GM12878 (cell line): ENCODE data around the gene IFT52. TPM values are rescaled to one million over a fixed set of nuclear protein-coding genes. Genes with fewer than 3 reads are reported as not detected.

Experiments
- ATAC-seq: fragments of 200-7000 bp; cut with Tn5 transposase; 3 replicates; pipeline ENCODE4 v1.9.1; 2020; ENCODE audit warnings: mild to moderate bottlenecking, moderate library complexity
- BruUV-seq: library from RNA; stranded (reverse); fragments of 400-500 nt; replicated peaks from 2 replicates; lab custom pipeline; 2021; lab: Mats Ljungman, UMichigan
- CTCF ChIA-PET: fragments of 300-600 bp; sonication (Branson Sonifier 250); formaldehyde crosslinking; extraction: SDS; loops from one replicate; lab custom pipeline; 2021; ENCODE audit warnings: inconsistent platforms; lab: Yijun Ruan, JAX
- POLR2A ChIA-PET: fragments of 350-600 bp; formaldehyde crosslinking; extraction: SDS; loops from one replicate; lab custom pipeline; 2021; ENCODE audit warnings: inconsistent platforms; lab: Charles Lee
- RAD21 ChIA-PET: fragments of 300-600 bp; sonication (Branson Sonifier 250); formaldehyde crosslinking; loops from one replicate; lab custom pipeline; 2023; ENCODE audit warnings: antibody characterized with exemption; ENCODE audit not compliant: unreplicated experiment; lab: Charles Lee
- SMC1A ChIA-PET: fragments of 300-600 bp; sonication (Branson Sonifier 250); formaldehyde crosslinking; loops from one replicate; lab custom pipeline; 2023; ENCODE audit not compliant: unreplicated experiment, uncharacterized antibody; lab: Charles Lee
- DNase-seq: peaks from one replicate; pipeline ENCODE4 v3.0.0-alpha.2; 2011; ENCODE audit warnings: low read depth, low spot score
- FAIRE-seq: peaks from 3 replicates; lab custom pipeline; 2011; peaks lifted over from hg19 to GRCh38; lab: Jason Lieb, UNC
- H2AFZ ChIP-seq: 2 replicates; pipeline ENCODE4 v1.6.0; 2011; ENCODE audit warnings: low read depth, low read length, control low read depth; ENCODE audit not compliant: control insufficient read depth
- H3K27ac ChIP-seq: 2 replicates; pipeline ENCODE4 v1.5.1; 2011; ENCODE audit warnings: control low read depth; ENCODE audit not compliant: control insufficient read depth, insufficient read depth
- H3K27me3 ChIP-seq, 2 experiments: replicated peaks in 1 of 2; 2 replicates each; pipeline versions ENCODE4 v1.6.0 to v1.6.1; 2011; ENCODE audit warnings: low read length in 1 of 2; ENCODE audit not compliant: control insufficient read depth in 2 of 2, insufficient read depth in 2 of 2
- H3K36me3 ChIP-seq, 2 experiments: 2 replicates each; pipeline ENCODE4 v1.5.1; 2011; ENCODE audit warnings: low read length in 1 of 2; ENCODE audit not compliant: control insufficient read depth in 2 of 2, insufficient read depth in 2 of 2
- H3K4me1 ChIP-seq: 2 replicates; pipeline ENCODE4 v1.6.1; 2011; ENCODE audit warnings: mild to moderate bottlenecking, low read length, moderate library complexity, mixed read lengths; ENCODE audit not compliant: control insufficient read depth, insufficient read depth
- H3K4me2 ChIP-seq: 2 replicates; pipeline ENCODE4 v1.6.0; 2011; ENCODE audit warnings: control low read depth; ENCODE audit not compliant: control insufficient read depth, insufficient read depth
- H3K4me3 ChIP-seq: fragments of 200-600 bp; sonication (generic); 2 replicates; pipeline ENCODE4 v1.5.1; 2016
- H3K79me2 ChIP-seq: 2 replicates; pipeline ENCODE4 v1.6.0; 2011; ENCODE audit warnings: low read length; ENCODE audit not compliant: control insufficient read depth, insufficient read depth
- H3K9ac ChIP-seq: 2 replicates; pipeline ENCODE4 v1.8.0; 2011; ENCODE audit warnings: low read length, control low read depth, mixed read lengths; ENCODE audit not compliant: control insufficient read depth, insufficient read depth
- H3K9me3 ChIP-seq: replicated peaks from 3 replicates; pipeline ENCODE4 v1.5.1; 2011; ENCODE audit warnings: mild to moderate bottlenecking, low read length; ENCODE audit not compliant: control insufficient read depth, insufficient read depth
- H4K20me1 ChIP-seq: 2 replicates; pipeline ENCODE4 v1.6.0; 2011; ENCODE audit not compliant: control insufficient read depth, insufficient read depth
- ATF2 ChIP-seq: IDR thresholded peaks from 2 replicates; pipeline ENCODE4 v1.6.1; 2012; ENCODE audit warnings: low read length, inconsistent platforms
- CBFB ChIP-seq: IDR thresholded peaks from 2 replicates; pipeline ENCODE4 v1.6.1; 2016; ENCODE audit warnings: antibody characterized with exemption, low read depth
- CBX5 ChIP-seq: sonication (generic); IDR thresholded peaks from 2 replicates; pipeline ENCODE4 v1.6.1; 2016; ENCODE audit warnings: low read depth, moderate library complexity, mild to moderate bottlenecking, inconsistent platforms
- CEBPZ ChIP-seq: fragments of 150-350 bp; IDR thresholded peaks from 2 replicates; pipeline ENCODE4 v1.6.1; 2016; ENCODE audit warnings: low read depth, low read length
- FOS ChIP-seq: IDR thresholded peaks from 3 replicates; pipeline ENCODE4 v1.6.1; 2011; ENCODE audit warnings: borderline replicate concordance; ENCODE audit not compliant: insufficient read length; ENCODE audit errors: extremely low read depth
- FOXM1 ChIP-seq: IDR thresholded peaks from 2 replicates; pipeline ENCODE4 v1.6.1; 2012; ENCODE audit warnings: low read depth, mild to moderate bottlenecking, inconsistent platforms, low read length, moderate library complexity
- GABPA ChIP-seq: IDR thresholded peaks from 2 replicates; pipeline ENCODE4 v1.6.1; 2014; ENCODE audit warnings: antibody characterized with exemption, low read depth, mild to moderate bottlenecking, inconsistent platforms
- GATAD2B ChIP-seq: fragments of 450-650 bp; conservative IDR thresholded peaks from 2 replicates; pipeline ENCODE4 v1.6.1; 2017; ENCODE audit warnings: low read depth, mild to moderate bottlenecking, moderate library complexity
- HDGF ChIP-seq: fragments of 450-650 bp; IDR thresholded peaks from 2 replicates; pipeline ENCODE4 v1.6.1; 2016; ENCODE audit warnings: antibody characterized with exemption
- MXI1 ChIP-seq: fragments of 150-350 bp; IDR thresholded peaks from 2 replicates; pipeline ENCODE4 v1.6.1; 2011; ENCODE audit warnings: low read depth, mild to moderate bottlenecking, inconsistent platforms, low read length, improper control_type of control experiment
- POLR2A ChIP-seq: IDR thresholded peaks from 2 replicates; pipeline ENCODE4 v1.6.1; 2011; ENCODE audit warnings: low read depth, mild to moderate bottlenecking, low read length
- POU2F2 ChIP-seq: IDR thresholded peaks from 3 replicates; pipeline ENCODE4 v1.6.1; 2011; ENCODE audit warnings: low read depth, mild to moderate bottlenecking, low read length, borderline replicate concordance
- SMAD5 ChIP-seq: IDR thresholded peaks from 2 replicates; pipeline ENCODE4 v1.6.1; 2016; ENCODE audit warnings: antibody characterized with exemption, low read depth
- SPI1 ChIP-seq: IDR thresholded peaks from 2 replicates; pipeline ENCODE4 v1.6.1; 2011; ENCODE audit warnings: low read depth, mild to moderate bottlenecking, low read length, moderate library complexity, borderline replicate concordance; ENCODE audit not compliant: insufficient read depth
- SUPT20H ChIP-seq: IDR thresholded peaks from 2 replicates; pipeline ENCODE4 v1.6.1; 2011; ENCODE audit warnings: low read depth, mild to moderate bottlenecking, low read length, moderate library complexity, borderline replicate concordance; ENCODE audit not compliant: control insufficient read depth
- ZNF217 ChIP-seq: fragments of 450-650 bp; IDR thresholded peaks from 2 replicates; pipeline ENCODE4 v1.6.1; 2017; ENCODE audit warnings: antibody characterized with exemption, mild to moderate bottlenecking
- ZNF274 ChIP-seq: IDR thresholded peaks from one replicate; pipeline ENCODE4 v1.8.0; 2011; ENCODE audit not compliant: insufficient read length, insufficient read depth
- ZNF384 ChIP-seq: IDR thresholded peaks from 2 replicates; pipeline ENCODE4 v1.6.1; 2012; ENCODE audit warnings: low read depth, mild to moderate bottlenecking, low read length, improper control_type of control experiment, borderline replicate concordance
- WGBS: methylation state at CpG from one replicate; pipeline ENCODE4 v1.1.6; 2016; ENCODE audit warnings: low lambda C conversion rate; ENCODE audit not compliant: insufficient replicate concordance, insufficient coverage; ENCODE audit errors: missing lambda C conversion rate; 5-methylcytosine and 5-hydroxymethylcytosine counted together
- in situ Hi-C: fragments of 300-500 bp; cut with MboI; formaldehyde crosslinking; loops from 9 replicates; pipeline ENCODE4 v1.14.3; 2018; ENCODE audit warnings: mixed read lengths
- intact Hi-C: fragments of 100-400 bp; cut with micrococcal nuclease; formaldehyde crosslinking; loops from one replicate; pipeline ENCODE4 v1.14.2; 2022; ENCODE audit not compliant: unreplicated experiment
- polyA plus RNA-seq, 11 experiments: library from polyadenylated mRNA; depleted of rRNA in 4 of 11; unstranded in 6 of 11; stranded (reverse) in 5 of 11; fragments of >200 nt; fragmentation: Nextera tagmentation in 4 of 11; fragmentation: Illumina TruSeq in 1 of 11; extraction: Ambion mirVana in 4 of 11; extraction: Trizol in 1 of 11; gene quantifications; 1 replicate in 1 of 11; 2 replicates in 10 of 11; pipeline versions ENCODE4 v1.2.1 to v1.2.3, GENCODE V29; 2011 to 2016; ENCODE audit warnings: inconsistent platforms in 2 of 11, missing spikeins in 2 of 11, low read depth in 1 of 11
- total RNA-seq, 4 experiments: library from RNA; depleted of rRNA in 3 of 4; stranded (reverse); fragments of >200 nt in 3 of 4; fragmentation: Illumina TruSeq in 1 of 4; extraction: Trizol in 1 of 4; gene quantifications; 2 replicates each; pipeline versions ENCODE4 v1.2.1 to v1.2.3, GENCODE V29; 2013 to 2021
- TF ChIP-seq, protein P1 (sequence below): fragments of 450-650 bp; IDR thresholded peaks from 2 replicates; pipeline ENCODE4 v1.6.1; 2017; ENCODE audit warnings: low read depth, mild to moderate bottlenecking, moderate library complexity
- TF ChIP-seq, protein P2 (sequence below): fragments of 450-650 bp; IDR thresholded peaks from 2 replicates; pipeline ENCODE4 v1.6.1; 2014; ENCODE audit warnings: mild to moderate bottlenecking

Gene IFT52
- total and polyA plus RNA-seq, 10 of the 15 experiments (the other 5 are each of a cell fraction or from before 2014, with no cell fraction given) = 18.1 to 30.5 (median 26.0) TPM

- no peaks in the 10 kb centered on the region for H4K20me1 ChIP-seq
- H2AFZ ChIP-seq = no peak overlapping the region
- no peak for TF ChIP-seq MXI1
- no peak for TF ChIP-seq CBFB
- no peak for TF ChIP-seq FOS
- no peak for TF ChIP-seq SPI1
- no peak for TF ChIP-seq ZNF384
- no peak for TF ChIP-seq FOXM1
- TF ChIP-seq GABPA = no peak
- TF ChIP-seq SMAD5 = no peak
- TF ChIP-seq SUPT20H = no peak
- TF ChIP-seq CBX5 = no peak
- TF ChIP-seq ATF2 = no peak
- no peak for TF ChIP-seq CEBPZ
- TF ChIP-seq HDGF = no peak
- TF ChIP-seq, protein P1, sequence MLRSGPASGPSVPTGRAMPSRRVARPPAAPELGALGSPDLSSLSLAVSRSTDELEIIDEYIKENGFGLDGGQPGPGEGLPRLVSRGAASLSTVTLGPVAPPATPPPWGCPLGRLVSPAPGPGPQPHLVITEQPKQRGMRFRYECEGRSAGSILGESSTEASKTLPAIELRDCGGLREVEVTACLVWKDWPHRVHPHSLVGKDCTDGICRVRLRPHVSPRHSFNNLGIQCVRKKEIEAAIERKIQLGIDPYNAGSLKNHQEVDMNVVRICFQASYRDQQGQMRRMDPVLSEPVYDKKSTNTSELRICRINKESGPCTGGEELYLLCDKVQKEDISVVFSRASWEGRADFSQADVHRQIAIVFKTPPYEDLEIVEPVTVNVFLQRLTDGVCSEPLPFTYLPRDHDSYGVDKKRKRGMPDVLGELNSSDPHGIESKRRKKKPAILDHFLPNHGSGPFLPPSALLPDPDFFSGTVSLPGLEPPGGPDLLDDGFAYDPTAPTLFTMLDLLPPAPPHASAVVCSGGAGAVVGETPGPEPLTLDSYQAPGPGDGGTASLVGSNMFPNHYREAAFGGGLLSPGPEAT = no peak
- no peak for TF ChIP-seq POLR2A
- TF ChIP-seq POU2F2 = no peak
- TF ChIP-seq ZNF274 = no peak
- TF ChIP-seq, protein P2, sequence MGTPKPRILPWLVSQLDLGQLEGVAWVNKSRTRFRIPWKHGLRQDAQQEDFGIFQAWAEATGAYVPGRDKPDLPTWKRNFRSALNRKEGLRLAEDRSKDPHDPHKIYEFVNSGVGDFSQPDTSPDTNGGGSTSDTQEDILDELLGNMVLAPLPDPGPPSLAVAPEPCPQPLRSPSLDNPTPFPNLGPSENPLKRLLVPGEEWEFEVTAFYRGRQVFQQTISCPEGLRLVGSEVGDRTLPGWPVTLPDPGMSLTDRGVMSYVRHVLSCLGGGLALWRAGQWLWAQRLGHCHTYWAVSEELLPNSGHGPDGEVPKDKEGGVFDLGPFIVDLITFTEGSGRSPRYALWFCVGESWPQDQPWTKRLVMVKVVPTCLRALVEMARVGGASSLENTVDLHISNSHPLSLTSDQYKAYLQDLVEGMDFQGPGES = no peak
- TF ChIP-seq GATAD2B = no peak
- TF ChIP-seq ZNF217 = no peak
- no peaks in the 10 kb centered on the region for H3K27me3 ChIP-seq
- H3K9ac ChIP-seq = no peak overlapping the region
- no peak overlapping the region for H3K4me2 ChIP-seq
- CTCF ChIA-PET = no interaction called here
- SMC1A ChIA-PET = no interaction called here
- ATAC-seq = no peak
- H3K4me1 ChIP-seq = no peaks in the 10 kb centered on the region
- no peaks in the 10 kb centered on the region for H3K36me3 ChIP-seq
- H3K79me2 ChIP-seq = no peaks in the 10 kb centered on the region
- BruUV-seq = no TSS peak
- RAD21 ChIA-PET = no interaction called here
- DNase-seq = no peak
- in situ Hi-C loops (no loop called here), intact Hi-C loops (no loop called here)
- no peak for FAIRE-seq
- H3K4me3 ChIP-seq = no peak overlapping the region
- H3K9me3 ChIP-seq = no peaks in the 10 kb centered on the region
- WGBS = 47% methylated on average over 3 of the region's 3 CpGs
- H3K27ac ChIP-seq = no peak overlapping the region
- POLR2A ChIA-PET = no interaction called here
Measured at GRCh38 chr20:43554369-43554768, 36.4 kb upstream of the IFT52 start.
